ENCODE measurements around the gene RNPS1. TPM values are rescaled to one million over a fixed set of nuclear protein-coding genes. Genes with fewer than 3 reads are reported as not detected.

The RNPS1 gene
- total and polyA plus RNA-seq, 9 of the 15 experiments (the other 6 are each of a cell fraction or from before 2014, with no cell fraction given) = 44.9 to 338 (median 202) TPM

- TF ChIP-seq REST (IDR thresholded peaks at IDR 0.05; ENCODE audit: borderline replicate concordance) = no peak
- no peak for TF ChIP-seq REST (CRISPR knock-in tag; IDR thresholded peaks at IDR 0.05; ENCODE audit: low read depth)
- peak; percentile 67 for TF ChIP-seq FIP1L1 (IDR thresholded peaks at IDR 0.05; ENCODE audit: low read depth, low read length, poor library complexity, severe bottlenecking)
- peak; percentile 86 for TF ChIP-seq RBM22 (IDR thresholded peaks at IDR 0.05; ENCODE audit: low read depth, low read length, poor library complexity, severe bottlenecking)
- TF ChIP-seq ZBTB33 (CRISPR knock-in tag; IDR thresholded peaks at IDR 0.05) = peak; percentile 98
- TF ChIP-seq POLR2G (IDR thresholded peaks at IDR 0.05; ENCODE audit: low read depth, low read length) = peak; percentile 84
- TF ChIP-seq SETDB1 (IDR thresholded peaks at IDR 0.05; ENCODE audit: low read length) = no peak
- TF ChIP-seq ZNF282 (CRISPR knock-in tag; IDR thresholded peaks at IDR 0.05) = 0 out of 2 replicates have a peak, but pooled peaks have one; percentile 32
- TF ChIP-seq TEAD2 (tag; IDR thresholded peaks at IDR 0.05) = no peak
- peak; percentile 66; the same call in 1 of the 2 replicates for TF ChIP-seq CBX1 (IDR thresholded peaks at IDR 0.05; ENCODE audit: low read depth)
- peak; percentile 28; the same call in 1 of the 2 replicates for TF ChIP-seq SUPT5H (IDR thresholded peaks at IDR 0.05)
- TF ChIP-seq HEY1 (CRISPR knock-in tag; IDR thresholded peaks at IDR 0.05; ENCODE audit: borderline replicate concordance) = no peak
- TF ChIP-seq MCM5 (IDR thresholded peaks at IDR 0.05; ENCODE audit: low read depth) = no peak
- 0 out of 2 replicates have a peak, but pooled peaks have one; percentile 26 for TF ChIP-seq TGIF2 (CRISPR knock-in tag; IDR thresholded peaks at IDR 0.05)
- no peak for TF ChIP-seq RBM14 (IDR thresholded peaks at IDR 0.05; ENCODE audit: borderline replicate concordance, insufficient read depth, low read depth, low read length)
- TF ChIP-seq CREB5 (CRISPR knock-in tag; IDR thresholded peaks at IDR 0.05) = no peak
- TF ChIP-seq RBFOX2 (IDR thresholded peaks at IDR 0.05; ENCODE audit: low read depth, low read length) = peak; percentile 42; the same call in 1 of the 2 replicates
These were observed 31.4 kb downstream of the RNPS1 start, which contains the start of gene DNASE1L2 (continued) for GRCh38 chr16:2236337-2237101.

Measured in K562 (cell line).